GM04504 (cell line): Measurements from ENCODE around the gene NEO1.

Source experiments
- DNase-seq: peaks from one replicate; pipeline ENCODE4 v3.0.0-alpha.2; 2012; ENCODE audit warnings: low read depth

NEO1 gene

GRCh38 chr15:73308305-73308704 lies 256.0 kb downstream of the NEO1 start:
- DNase-seq = no peak

GRCh38 chr15:73313861-73314260 lies 261.6 kb downstream of the NEO1 start:
- no peak for DNase-seq

- no peak for DNase-seq
Measured at GRCh38 chr15:73317651-73318462, 265.6 kb downstream of the NEO1 start.

- DNase-seq = no peak
Measured at GRCh38 chr15:73318463-73319351, 266.4 kb downstream of the NEO1 start.

- DNase-seq = no peak
Measured at GRCh38 chr15:73319460-73320245, 267.4 kb downstream of the NEO1 start.

- DNase-seq = no peak
Measured at GRCh38 chr15:73320619-73321180, 268.4 kb downstream of the NEO1 start.

- DNase-seq = no peak
Measured at GRCh38 chr15:73321496-73322450, 269.5 kb downstream of the NEO1 start.

GRCh38 chr15:73322665-73323373 lies 270.6 kb downstream of the NEO1 start:
- no peak for DNase-seq

GRCh38 chr15:73323374-73323955 lies 271.2 kb downstream of the NEO1 start:
- no peak for DNase-seq

GRCh38 chr15:73323956-73324355 lies 271.7 kb downstream of the NEO1 start:
- DNase-seq = no peak

- no peak for DNase-seq
Measured at GRCh38 chr15:73324496-73325170, 272.4 kb downstream of the NEO1 start.

GRCh38 chr15:73325191-73325861 lies 273.1 kb downstream of the NEO1 start:
- DNase-seq = no peak

GRCh38 chr15:73326157-73326556 lies 273.9 kb downstream of the NEO1 start:
- no peak for DNase-seq

GRCh38 chr15:73328149-73328820 lies 276.0 kb downstream of the NEO1 start:
- DNase-seq = no peak

GRCh38 chr15:73328981-73329380 lies 276.7 kb downstream of the NEO1 start:
- no peak for DNase-seq

- DNase-seq = no peak
Measured at GRCh38 chr15:73329501-73330200, 277.4 kb downstream of the NEO1 start.
